Hepatocyte (in vitro differentiated cells): ENCODE data around the gene TUB. TPM values are rescaled to one million over a fixed set of nuclear protein-coding genes. Genes with fewer than 3 reads are reported as not detected.

Source experiments
- DNase-seq: peaks from one replicate; pipeline ENCODE4 v3.0.0-alpha.2; 2016; ENCODE audit warnings: low spot score
- H2AFZ ChIP-seq: fragments of 200-600 bp; sonication (generic); 2 replicates; pipeline ENCODE4 v1.6.0; 2016; ENCODE audit warnings: antibody characterized with exemption, mild to moderate bottlenecking
- H3K27ac ChIP-seq: fragments of 200-600 bp; sonication (generic); 2 replicates; pipeline ENCODE4 v1.5.1; 2016; ENCODE audit warnings: mild to moderate bottlenecking
- H3K27me3 ChIP-seq: fragments of 200-600 bp; sonication (generic); 2 replicates; pipeline ENCODE4 v1.6.1; 2016
- H3K36me3 ChIP-seq: fragments of 200-600 bp; sonication (generic); replicated peaks from 2 replicates; pipeline ENCODE4 v1.5.1; 2016; ENCODE audit warnings: low read depth; ENCODE audit not compliant: insufficient read depth
- H3K4me1 ChIP-seq: fragments of 200-600 bp; sonication (generic); 2 replicates; pipeline ENCODE4 v1.5.1; 2016; ENCODE audit warnings: mild to moderate bottlenecking, moderate library complexity; ENCODE audit not compliant: insufficient read depth
- H3K4me2 ChIP-seq: fragments of 200-600 bp; sonication (generic); 2 replicates; pipeline ENCODE4 v1.6.0; 2016
- H3K4me3 ChIP-seq: fragments of 200-600 bp; sonication (generic); 2 replicates; pipeline ENCODE4 v1.5.1; 2016; ENCODE audit warnings: mild to moderate bottlenecking
- H3K79me2 ChIP-seq: fragments of 200-600 bp; sonication (generic); 2 replicates; pipeline ENCODE4 v1.6.0; 2017; ENCODE audit warnings: mild to moderate bottlenecking
- H3K9me2 ChIP-seq: fragments of 200-600 bp; sonication (generic); replicated peaks from 2 replicates; pipeline ENCODE4 v1.6.0; 2017; ENCODE audit warnings: mild to moderate bottlenecking; ENCODE audit not compliant: insufficient read depth
- H3K9me3 ChIP-seq: fragments of 200-600 bp; sonication (generic); 2 replicates; pipeline ENCODE4 v1.5.1; 2016; ENCODE audit warnings: low read depth, mild to moderate bottlenecking
- H4K20me1 ChIP-seq: fragments of 200-600 bp; sonication (generic); 2 replicates; pipeline ENCODE4 v1.6.0; 2016; ENCODE audit warnings: mild to moderate bottlenecking; ENCODE audit not compliant: insufficient read depth, poor library complexity, severe bottlenecking
- EZH2 ChIP-seq: fragments of 200-600 bp; sonication (generic); IDR thresholded peaks from 2 replicates; pipeline ENCODE4 v1.6.1; 2016; ENCODE audit warnings: antibody characterized with exemption, mild to moderate bottlenecking, borderline replicate concordance
- EZH2phosphoT487 ChIP-seq: fragments of 200-600 bp; sonication (generic); IDR thresholded peaks from one replicate; pipeline ENCODE4 v1.6.1; 2018; ENCODE audit warnings: antibody characterized with exemption, mild to moderate bottlenecking, low read depth, moderate library complexity; ENCODE audit not compliant: unreplicated experiment, severe bottlenecking
- WGBS: methylation state at CpG from one replicate; pipeline ENCODE4 v1.1.6; 2016; ENCODE audit warnings: low lambda C conversion rate; ENCODE audit errors: missing lambda C conversion rate; 5-methylcytosine and 5-hydroxymethylcytosine counted together
- polyA plus RNA-seq: library from polyadenylated mRNA; unstranded; fragments of >200 nt; fragmentation: Nextera tagmentation; extraction: Ambion mirVana; gene quantifications from 2 replicates; pipeline ENCODE4 v1.2.1, GENCODE V29; 2016
- total RNA-seq: library from RNA; depleted of rRNA; stranded (reverse); fragments of >200 nt; gene quantifications from 2 replicates; pipeline ENCODE4 v1.2.3, GENCODE V29; 2014
- TF ChIP-seq, protein P1 (sequence below): fragments of 200-600 bp; sonication (generic); IDR thresholded peaks from 2 replicates; pipeline ENCODE4 v1.5.1; 2016; ENCODE audit warnings: antibody characterized with exemption, mild to moderate bottlenecking; ENCODE audit not compliant: poor library complexity

The TUB gene
- total and polyA plus RNA-seq, 2 experiments from 2014 or later, result 5.0 to 18.7 TPM

DNA sequence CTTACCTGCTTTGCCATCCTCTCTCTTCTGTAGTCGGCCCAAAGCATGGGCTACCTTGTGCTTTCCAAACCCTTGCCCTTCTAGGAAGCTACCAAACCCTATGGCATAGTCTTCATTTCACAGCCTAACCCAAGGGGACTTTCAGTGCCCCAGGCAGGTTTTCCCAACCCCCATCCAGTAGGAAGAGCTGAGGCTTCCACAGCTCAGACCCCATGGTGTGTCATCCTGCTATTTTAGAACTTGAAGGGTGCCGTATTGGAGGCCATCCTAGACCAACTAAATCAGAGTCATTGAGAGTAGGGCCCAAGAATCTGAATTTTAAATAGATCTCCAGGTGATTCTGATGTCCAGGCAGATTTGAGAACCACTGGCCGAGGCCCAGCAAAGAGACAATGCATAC lies 31.9 kb upstream of the TUB start:
- TF ChIP-seq EZH2phosphoT487 (no peak), EZH2 (no peak)
- TF ChIP-seq, protein P1, sequence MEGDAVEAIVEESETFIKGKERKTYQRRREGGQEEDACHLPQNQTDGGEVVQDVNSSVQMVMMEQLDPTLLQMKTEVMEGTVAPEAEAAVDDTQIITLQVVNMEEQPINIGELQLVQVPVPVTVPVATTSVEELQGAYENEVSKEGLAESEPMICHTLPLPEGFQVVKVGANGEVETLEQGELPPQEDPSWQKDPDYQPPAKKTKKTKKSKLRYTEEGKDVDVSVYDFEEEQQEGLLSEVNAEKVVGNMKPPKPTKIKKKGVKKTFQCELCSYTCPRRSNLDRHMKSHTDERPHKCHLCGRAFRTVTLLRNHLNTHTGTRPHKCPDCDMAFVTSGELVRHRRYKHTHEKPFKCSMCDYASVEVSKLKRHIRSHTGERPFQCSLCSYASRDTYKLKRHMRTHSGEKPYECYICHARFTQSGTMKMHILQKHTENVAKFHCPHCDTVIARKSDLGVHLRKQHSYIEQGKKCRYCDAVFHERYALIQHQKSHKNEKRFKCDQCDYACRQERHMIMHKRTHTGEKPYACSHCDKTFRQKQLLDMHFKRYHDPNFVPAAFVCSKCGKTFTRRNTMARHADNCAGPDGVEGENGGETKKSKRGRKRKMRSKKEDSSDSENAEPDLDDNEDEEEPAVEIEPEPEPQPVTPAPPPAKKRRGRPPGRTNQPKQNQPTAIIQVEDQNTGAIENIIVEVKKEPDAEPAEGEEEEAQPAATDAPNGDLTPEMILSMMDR, result no peak
- H3K4me1 ChIP-seq, result no peaks in the 10 kb centered on the region

DNA sequence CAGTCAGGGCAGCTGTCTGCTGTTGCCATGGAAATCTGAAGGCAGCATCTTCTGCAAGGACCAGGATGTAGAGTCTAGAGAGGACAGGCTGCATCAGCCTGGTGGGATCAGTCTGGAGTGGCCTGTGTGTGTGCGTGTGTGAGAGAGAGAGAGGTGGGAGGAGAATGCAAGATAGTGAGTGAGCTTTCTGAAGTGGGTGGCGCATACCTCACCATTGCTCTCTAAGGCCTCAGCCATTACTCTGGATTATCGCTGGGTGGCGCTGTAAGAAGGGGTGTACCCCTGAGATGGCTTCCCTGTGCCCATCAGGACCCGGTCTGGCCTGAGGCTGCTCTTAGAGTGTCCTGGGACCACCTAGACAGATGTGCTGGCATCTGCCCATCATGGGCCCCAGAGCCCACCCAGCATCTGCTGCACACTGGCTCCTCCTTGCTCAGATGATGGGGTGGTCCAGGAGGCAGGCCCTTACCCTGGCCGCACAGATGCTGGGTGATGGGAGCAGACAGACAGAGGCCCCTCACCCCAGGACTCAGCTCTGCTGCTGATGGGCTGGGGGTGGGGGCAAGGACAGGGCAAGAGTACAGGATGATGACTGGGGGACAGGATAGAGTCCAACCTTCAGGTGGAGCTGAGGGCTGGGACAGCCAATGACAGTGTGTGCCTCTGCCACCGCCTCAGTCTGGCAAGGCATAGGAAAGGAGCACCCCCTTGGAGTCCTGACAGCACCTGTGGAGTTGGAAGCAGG lies 25.7 kb upstream of the TUB start:
- Histone ChIP-seq H3K4me1 (peaks cover 35% of the 10 kb centered on the region), H3K4me3 (no peak overlapping the region), H4K20me1 (no peaks in the 10 kb centered on the region), H3K79me2 (no peaks in the 10 kb centered on the region), H3K36me3 (no peaks in the 10 kb centered on the region), H3K9me2 (no peaks in the 10 kb centered on the region), H2AFZ (no peak overlapping the region), H3K4me2 (no peak overlapping the region), H3K9me3 (no peaks in the 10 kb centered on the region), H3K27ac (no peak overlapping the region), H3K27me3 (no peaks in the 10 kb centered on the region)
- no peak for DNase-seq
- WGBS, result 66% methylated on average over 7 of the region's 7 CpGs
- TF ChIP-seq EZH2phosphoT487, result no peak
- TF ChIP-seq, protein P1, result peak; percentile 10

More for the DNA sequence above, 31.9 kb upstream of the TUB start:
- WGBS, result 91% methylated on average over 3 of the region's 3 CpGs
- no peak overlapping the region for H3K4me2 ChIP-seq
- no peaks in the 10 kb centered on the region for H3K9me2 ChIP-seq
- no peaks in the 10 kb centered on the region for H3K36me3 ChIP-seq
- no peaks in the 10 kb centered on the region for H3K79me2 ChIP-seq
- no peak for DNase-seq
- H3K9me3 ChIP-seq, result no peaks in the 10 kb centered on the region
- H3K4me3 ChIP-seq, result no peak overlapping the region
- no peak overlapping the region for H2AFZ ChIP-seq
- H3K27me3 ChIP-seq, result no peaks in the 10 kb centered on the region
- no peak overlapping the region for H3K27ac ChIP-seq
- H4K20me1 ChIP-seq, result no peaks in the 10 kb centered on the region

DNA sequence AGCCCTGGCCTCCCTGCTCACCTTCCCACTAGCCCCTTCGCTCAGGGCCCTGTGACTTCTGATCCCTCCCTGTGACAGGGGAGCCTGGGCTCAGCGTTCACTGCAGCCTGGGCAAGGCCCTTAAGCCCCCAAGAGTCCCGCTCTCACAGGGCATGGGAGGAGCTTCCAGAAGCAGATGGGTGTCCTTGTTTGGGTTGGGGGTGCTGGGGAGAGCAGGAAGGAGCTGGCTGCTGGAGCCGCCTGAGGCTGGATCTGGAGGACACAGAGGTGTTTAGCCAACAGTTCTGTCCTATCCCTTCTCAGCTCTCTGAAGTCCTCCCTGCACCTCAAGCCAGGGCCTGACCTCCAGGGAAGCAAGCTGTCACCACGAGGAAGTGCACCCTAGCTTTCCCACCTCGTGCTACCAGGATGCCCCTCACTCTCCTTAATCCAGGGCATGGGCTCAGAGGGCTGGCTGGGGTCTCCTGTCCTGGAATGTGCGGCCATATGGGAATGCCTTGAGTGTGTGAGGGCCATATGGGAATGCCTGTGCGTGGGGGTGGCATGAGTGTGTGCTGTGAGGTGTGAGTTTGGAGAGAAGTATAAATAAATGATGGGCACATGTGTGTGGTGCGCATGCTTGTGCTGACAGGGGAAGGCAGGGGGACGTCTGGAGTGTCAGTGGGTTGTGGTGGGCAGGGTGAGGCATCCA lies 25.0 kb upstream of the TUB start:
- H3K4me2 ChIP-seq, result no peak overlapping the region
- no peaks in the 10 kb centered on the region for H3K9me2 ChIP-seq
- no peaks in the 10 kb centered on the region for H4K20me1 ChIP-seq
- H3K36me3 ChIP-seq, result no peaks in the 10 kb centered on the region
- H3K27me3 ChIP-seq, result no peaks in the 10 kb centered on the region
- H3K79me2 ChIP-seq, result no peaks in the 10 kb centered on the region
- H3K4me3 ChIP-seq, result no peak overlapping the region
- WGBS, result 81% methylated on average over 10 of the region's 10 CpGs
- no peaks in the 10 kb centered on the region for H3K9me3 ChIP-seq
- H2AFZ ChIP-seq, result no peak overlapping the region
- DNase-seq, result peak; percentile 3
- no peak for TF ChIP-seq EZH2
- TF ChIP-seq, protein P1, result no peak
- no peak for TF ChIP-seq EZH2phosphoT487
- peaks cover 35% of the 10 kb centered on the region for H3K4me1 ChIP-seq
- H3K27ac ChIP-seq, result no peak overlapping the region
